Activated CD4-positive, alpha-beta T cell treated with anti-CD3 and anti-CD28 coated beads, Interleukin-2, amount 10 ng/mL, durations not matched to agents 24 days and 14 days (primary cell): ENCODE results near the gene FAM167B. TPM values are rescaled to one million over a fixed set of nuclear protein-coding genes. Genes with fewer than 3 reads are reported as not detected.

ENCODE experiments used
- DNase-seq: peaks from one replicate; pipeline ENCODE4 v3.0.0; 2022
- H3K27ac Mint-ChIP-seq: one replicate; pipeline ENCODE4 v1.8.0; 2022; ENCODE audit warnings: mild to moderate bottlenecking, mixed read lengths
- H3K27me3 Mint-ChIP-seq: one replicate; pipeline ENCODE4 v1.8.0; 2022; ENCODE audit warnings: mixed read lengths
- H3K36me3 Mint-ChIP-seq: one replicate; pipeline ENCODE4 v1.8.0; 2022; ENCODE audit warnings: low read depth, mild to moderate bottlenecking, mixed read lengths
- H3K4me1 Mint-ChIP-seq: one replicate; pipeline ENCODE4 v1.8.0; 2021; ENCODE audit warnings: mixed read lengths
- H3K4me3 Mint-ChIP-seq: one replicate; pipeline ENCODE4 v1.8.0; 2022; ENCODE audit warnings: mild to moderate bottlenecking, moderate library complexity, mixed read lengths
- H3K9me3 Mint-ChIP-seq: one replicate; pipeline ENCODE4 v1.8.0; 2021; ENCODE audit warnings: mixed read lengths
- intact Hi-C: fragments of 100-400 bp; cut with micrococcal nuclease; formaldehyde crosslinking; loops from one replicate; pipeline ENCODE4 v1.15.1; 2023
- total RNA-seq: library from RNA; stranded (reverse); gene quantifications from 2 replicates; pipeline ENCODE4 v1.2.3, GENCODE V29; 2022

FAM167B gene
- total RNA-seq, 1 donor from 2014 or later = 0.23 TPM

- Mint-ChIP-seq H3K36me3 (peaks cover 4% of the 10 kb centered on the region), H3K27ac (peak overlapping the region; percentile 49), H3K9me3 (no peaks in the 10 kb centered on the region), H3K4me1 (peaks cover 19% of the 10 kb centered on the region), H3K4me3 (no peak overlapping the region), H3K27me3 (no peaks in the 10 kb centered on the region)
- intact Hi-C loops = loop anchor here (1.0 to 2.0 kb wide), 2 partner anchors 156 to 199 kb away; no protein-coding TSS in a partner anchor
- DNase-seq = peak; percentile 90
Measured at GRCh38 chr1:32215629-32216480, 31.2 kb upstream of the FAM167B start.

GRCh38 chr1:32216566-32216965 lies 30.5 kb upstream of the FAM167B start:
- no peaks in the 10 kb centered on the region for H3K9me3 Mint-ChIP-seq
- peaks cover 4% of the 10 kb centered on the region for H3K36me3 Mint-ChIP-seq
- intact Hi-C loops = no loop called here
- H3K4me1 Mint-ChIP-seq = peaks cover 24% of the 10 kb centered on the region
- H3K27me3 Mint-ChIP-seq = no peaks in the 10 kb centered on the region
- H3K4me3 Mint-ChIP-seq = no peak overlapping the region
- no peak for DNase-seq
- no peak overlapping the region for H3K27ac Mint-ChIP-seq

GRCh38 chr1:32219022-32219421 lies 28.0 kb upstream of the FAM167B start:
- H3K4me1 Mint-ChIP-seq = peaks cover 32% of the 10 kb centered on the region
- no peaks in the 10 kb centered on the region for H3K9me3 Mint-ChIP-seq
- intact Hi-C loops = no loop called here
- H3K4me3 Mint-ChIP-seq = no peak overlapping the region
- no peak overlapping the region for H3K27ac Mint-ChIP-seq
- peaks cover 6% of the 10 kb centered on the region for H3K36me3 Mint-ChIP-seq
- no peak for DNase-seq
- H3K27me3 Mint-ChIP-seq = no peaks in the 10 kb centered on the region

- H3K27ac Mint-ChIP-seq = peak overlapping the region; percentile 95
- no peaks in the 10 kb centered on the region for H3K9me3 Mint-ChIP-seq
- DNase-seq = no peak
- intact Hi-C loops = loop anchor here (5.0 kb wide), 1 partner anchor 116 kb away; the partner anchor contains the start of gene MARCKSL1
- peaks cover 33% of the 10 kb centered on the region for H3K4me1 Mint-ChIP-seq
- H3K4me3 Mint-ChIP-seq = peak overlapping the region; percentile 94
- no peaks in the 10 kb centered on the region for H3K27me3 Mint-ChIP-seq
- peaks cover 15% of the 10 kb centered on the region for H3K36me3 Mint-ChIP-seq
Measured at GRCh38 chr1:32220746-32221580, 26.1 kb upstream of the FAM167B start.

- Mint-ChIP-seq H3K4me1 (peaks cover 29% of the 10 kb centered on the region), H3K36me3 (peaks cover 19% of the 10 kb centered on the region), H3K27me3 (no peaks in the 10 kb centered on the region), H3K9me3 (no peaks in the 10 kb centered on the region), H3K4me3 (peak overlapping the region; percentile 94), H3K27ac (peak overlapping the region; percentile 95)
- no peak for DNase-seq
- intact Hi-C loops = loop anchor here (5.0 kb wide), 1 partner anchor 116 kb away; the partner anchor contains the start of gene MARCKSL1
Measured at GRCh38 chr1:32221581-32221979, 25.4 kb upstream of the FAM167B start.

GRCh38 chr1:32221980-32222755 lies 24.9 kb upstream of the FAM167B start, which contains the start of the genes EIF3I and TMEM234:
Gene EIF3I (plus strand): TSS chr1:32222407. CDS start chr1:32222442, 35 bp downstream.
Gene TMEM234 (minus strand): TSS chr1:32222353. CDS start chr1:32222322, 31 bp downstream.
- DNase-seq = peak; percentile 98
- Mint-ChIP-seq H3K4me3 (peak within 1 kb of the TSS; percentile 94), H3K36me3 (peaks cover 20% of the 10 kb centered on the region), H3K9me3 (no peaks in the 10 kb centered on the region), H3K27ac (peak within 1 kb of the TSS; percentile 95), H3K4me1 (peaks cover 29% of the 10 kb centered on the region), H3K27me3 (no peaks in the 10 kb centered on the region)
- intact Hi-C loops = loop anchor here (1.0 to 5.0 kb wide), 5 partner anchors 17 to 172 kb away; partner anchors contain the start of genes BSDC1, HDAC1, IQCC and MARCKSL1

- H3K4me1 Mint-ChIP-seq = peaks cover 32% of the 10 kb centered on the region
- no peaks in the 10 kb centered on the region for H3K27me3 Mint-ChIP-seq
- H3K9me3 Mint-ChIP-seq = no peaks in the 10 kb centered on the region
- H3K4me3 Mint-ChIP-seq = peak overlapping the region; percentile 94
- DNase-seq = no peak
- peak overlapping the region; percentile 95 for H3K27ac Mint-ChIP-seq
- H3K36me3 Mint-ChIP-seq = peaks cover 33% of the 10 kb centered on the region
- intact Hi-C loops = loop anchor here (5.0 kb wide), 1 partner anchor 114 kb away; the partner anchor contains the start of gene MARCKSL1
Measured at GRCh38 chr1:32223683-32224082, 23.3 kb upstream of the FAM167B start.

- Mint-ChIP-seq H3K4me1 (peaks cover 34% of the 10 kb centered on the region), H3K27ac (peak overlapping the region; percentile 72)
Measured at GRCh38 chr1:32224285-32224684, 22.7 kb upstream of the FAM167B start.

GRCh38 chr1:32228771-32229170 lies 18.3 kb upstream of the FAM167B start:
- no peak for DNase-seq
- Mint-ChIP-seq H3K4me1 (peaks cover 14% of the 10 kb centered on the region), H3K4me3 (no peak overlapping the region), H3K27ac (no peak overlapping the region), H3K27me3 (no peaks in the 10 kb centered on the region), H3K9me3 (no peaks in the 10 kb centered on the region), H3K36me3 (peaks cover 51% of the 10 kb centered on the region)
- intact Hi-C loops = no loop called here

More at GRCh38 chr1:32224285-32224684, 22.7 kb upstream of the FAM167B start:
- Mint-ChIP-seq H3K27me3 (no peaks in the 10 kb centered on the region), H3K4me3 (peak overlapping the region; percentile 94), H3K36me3 (peaks cover 39% of the 10 kb centered on the region), H3K9me3 (no peaks in the 10 kb centered on the region)
- intact Hi-C loops = loop anchor here (5.0 kb wide), 1 partner anchor 113 kb away; the partner anchor contains the start of gene MARCKSL1
- DNase-seq = no peak

- H3K27ac Mint-ChIP-seq = no peak overlapping the region
- H3K9me3 Mint-ChIP-seq = no peaks in the 10 kb centered on the region
- H3K36me3 Mint-ChIP-seq = peaks cover 35% of the 10 kb centered on the region
- no peak for DNase-seq
- no peak overlapping the region for H3K4me3 Mint-ChIP-seq
- intact Hi-C loops = no loop called here
- H3K27me3 Mint-ChIP-seq = no peaks in the 10 kb centered on the region
- H3K4me1 Mint-ChIP-seq = peaks cover 7% of the 10 kb centered on the region
Measured at GRCh38 chr1:32231843-32232432, 15.1 kb upstream of the FAM167B start.

- intact Hi-C loops = no loop called here
- Mint-ChIP-seq H3K4me3 (no peak overlapping the region), H3K36me3 (peaks cover 29% of the 10 kb centered on the region), H3K27ac (no peak overlapping the region), H3K4me1 (peaks cover 5% of the 10 kb centered on the region), H3K27me3 (no peaks in the 10 kb centered on the region), H3K9me3 (no peaks in the 10 kb centered on the region)
- DNase-seq = no peak
Measured at GRCh38 chr1:32232558-32233304, 14.3 kb upstream of the FAM167B start.

GRCh38 chr1:32234792-32235191 lies 12.2 kb upstream of the FAM167B start:
- peak; percentile 56 for DNase-seq
- H3K9me3 Mint-ChIP-seq = no peaks in the 10 kb centered on the region
- peaks cover 2% of the 10 kb centered on the region for H3K4me1 Mint-ChIP-seq
- intact Hi-C loops = no loop called here
- H3K4me3 Mint-ChIP-seq = no peak overlapping the region
- H3K27me3 Mint-ChIP-seq = no peaks in the 10 kb centered on the region
- peaks cover 14% of the 10 kb centered on the region for H3K36me3 Mint-ChIP-seq
- no peak overlapping the region for H3K27ac Mint-ChIP-seq
